SKM-1 treated with dmso at 0.1 percent for 144 hours (cell line): ENCODE measurements around the gene CNTRL.

Source experiments
- DNase-seq: peaks from one replicate; lab custom pipeline; 2025; ENCODE audit not compliant: unreplicated experiment; lab: John Stamatoyannopoulos, UW

Gene CNTRL

DNA sequence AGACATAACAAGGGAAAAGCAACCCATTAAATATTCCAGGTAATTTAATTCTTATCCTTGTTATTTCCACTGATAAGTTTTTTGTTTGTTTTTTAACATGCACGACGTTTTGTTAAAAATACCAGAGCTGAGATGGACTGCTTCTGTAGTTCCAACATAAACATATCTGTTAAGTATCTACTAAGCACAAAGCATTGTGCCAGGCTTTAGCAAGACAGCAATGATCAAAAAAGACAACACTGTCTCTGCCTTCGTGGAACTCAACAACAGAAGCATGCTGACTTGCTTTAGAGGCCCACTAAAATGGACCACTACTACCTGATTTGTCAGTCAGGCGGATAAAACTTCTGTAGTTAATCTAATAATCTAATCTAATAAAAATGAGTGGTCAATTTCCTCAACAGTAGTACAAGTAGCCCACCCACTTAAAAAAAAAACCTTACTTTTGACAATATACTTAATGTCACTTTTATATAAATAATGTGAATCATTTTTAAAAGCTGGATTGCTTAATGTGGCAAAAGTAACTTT lies 123.8 kb downstream of the CNTRL start:
- no peak for DNase-seq

- DNase-seq, result no peak
These were observed 125.2 kb downstream of the CNTRL start for GRCh38 chr9:121199921-121200320.

DNA sequence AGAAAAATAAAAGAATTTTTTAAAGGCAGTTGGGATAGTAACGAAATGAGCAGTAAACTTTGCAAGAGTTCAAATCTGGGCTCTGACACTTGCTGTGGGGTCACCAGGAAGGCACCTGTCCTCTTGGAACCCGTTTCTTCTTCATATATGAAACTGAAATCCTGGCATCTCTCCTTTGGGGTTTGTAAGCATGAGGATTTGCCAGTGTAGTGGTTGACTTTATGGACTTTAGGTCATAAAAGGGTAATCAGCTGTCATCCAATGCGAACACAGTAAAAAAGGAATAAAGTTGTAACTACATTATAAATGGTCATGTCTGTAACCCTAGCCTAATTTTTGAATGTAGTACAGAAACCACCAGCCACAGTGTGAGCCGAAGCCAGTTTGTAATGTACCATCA lies 125.6 kb downstream of the CNTRL start:
- DNase-seq, result no peak

DNA sequence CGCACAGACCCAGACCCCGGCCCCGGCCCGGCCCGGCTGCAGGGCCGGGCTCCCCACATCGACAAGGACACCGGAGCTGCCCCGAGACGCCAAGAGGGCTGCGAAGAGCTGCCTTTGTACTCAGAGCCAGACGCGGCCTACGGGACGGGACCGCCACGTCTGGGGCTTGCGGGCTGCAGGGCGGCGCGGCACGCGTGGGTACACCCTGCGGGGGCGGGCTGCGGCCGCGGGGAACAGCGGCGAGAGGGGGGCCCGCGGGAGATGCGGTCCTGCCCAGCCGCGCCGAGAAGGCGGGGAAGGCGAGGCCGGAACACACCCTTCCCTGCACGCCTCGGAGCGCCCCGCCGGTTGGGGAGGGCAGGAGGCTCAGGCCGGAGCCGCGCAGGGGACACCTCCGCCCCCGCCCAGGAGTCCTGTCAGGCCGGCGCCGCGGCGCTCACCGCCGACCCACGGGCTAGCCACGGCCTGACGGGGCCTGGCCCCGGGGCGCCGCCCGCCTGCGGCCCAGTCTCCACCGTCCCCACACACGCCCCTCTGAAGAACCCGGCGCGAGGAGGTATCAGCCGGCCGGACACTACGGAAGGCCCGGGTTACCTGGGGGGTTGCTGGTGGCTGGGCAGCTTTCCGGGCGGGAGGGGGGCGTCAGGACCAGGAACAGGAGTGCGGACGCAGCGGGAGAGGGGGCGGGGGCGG lies 126.4 kb downstream of the CNTRL start:
- DNase-seq, result peak; percentile 17

- DNase-seq, result peak; percentile 99
These were observed 127.2 kb downstream of the CNTRL start, which contains the start of gene RAB14 for GRCh38 chr9:121201738-121202533. Gene RAB14 (minus strand): TSS chr9:121201869. CDS start chr9:121193412, 8,457 bp downstream.

GRCh38 chr9:121204121-121204520 lies 129.4 kb downstream of the CNTRL start:
- no peak for DNase-seq

DNA sequence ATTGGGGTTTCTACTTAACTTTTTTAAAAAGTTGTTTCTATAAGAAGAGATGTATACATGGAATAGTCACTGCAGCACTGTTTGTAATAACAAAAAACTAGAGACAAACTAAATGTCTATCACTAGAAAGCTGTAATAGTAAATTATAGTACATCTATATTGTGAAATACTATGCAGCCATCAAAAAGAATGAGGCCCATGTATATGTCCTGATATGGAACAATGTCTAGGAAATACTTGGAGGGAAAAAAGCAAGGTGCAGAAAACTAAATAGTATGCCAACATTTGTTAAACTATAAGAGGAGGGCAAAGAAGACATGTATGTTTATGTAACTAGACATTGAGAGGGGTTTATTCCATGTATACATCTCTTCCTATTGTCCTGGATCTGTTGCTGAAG lies 129.9 kb downstream of the CNTRL start:
- DNase-seq, result no peak

DNA sequence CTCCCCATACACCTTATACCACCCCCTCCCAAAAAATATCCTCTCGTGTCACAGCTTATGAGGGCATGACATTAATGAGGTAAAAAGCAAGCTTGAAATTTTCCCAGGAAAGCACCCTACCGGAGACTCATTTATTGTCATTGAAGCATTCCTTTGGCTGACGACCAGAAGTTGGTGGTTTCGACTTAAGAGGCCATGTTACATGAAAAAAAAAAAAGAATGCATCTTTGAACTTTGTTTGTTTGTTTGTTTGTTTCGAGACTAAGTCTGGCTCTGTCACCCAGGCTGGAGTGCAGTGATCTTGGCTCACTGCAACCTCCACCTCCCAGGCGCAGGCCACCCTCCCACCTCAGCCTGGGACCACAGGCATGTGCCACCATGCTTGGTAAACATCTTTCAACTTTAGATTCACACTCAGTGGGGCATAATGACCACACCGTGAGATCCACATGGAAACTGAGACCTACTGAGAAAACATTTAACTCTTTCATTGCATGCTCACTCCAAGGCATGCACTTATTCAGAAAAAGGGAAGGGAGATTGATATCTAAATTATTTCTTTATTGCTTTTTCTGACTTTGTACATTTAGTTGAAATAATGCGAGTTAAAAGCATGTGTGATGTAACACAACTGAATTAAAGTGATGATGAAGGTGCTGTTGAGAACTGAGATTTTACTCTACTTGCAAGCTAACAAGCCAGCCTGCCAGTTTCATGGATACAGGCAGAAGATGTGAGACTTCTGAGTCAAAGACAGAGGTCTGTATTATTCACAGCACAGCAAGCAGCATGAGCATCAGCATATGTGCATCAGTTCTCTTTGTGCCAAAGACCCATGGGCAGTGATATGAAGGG lies 132.0 kb downstream of the CNTRL start:
- no peak for DNase-seq

GRCh38 chr9:121207371-121207940 lies 132.7 kb downstream of the CNTRL start:
- DNase-seq, result no peak

DNA sequence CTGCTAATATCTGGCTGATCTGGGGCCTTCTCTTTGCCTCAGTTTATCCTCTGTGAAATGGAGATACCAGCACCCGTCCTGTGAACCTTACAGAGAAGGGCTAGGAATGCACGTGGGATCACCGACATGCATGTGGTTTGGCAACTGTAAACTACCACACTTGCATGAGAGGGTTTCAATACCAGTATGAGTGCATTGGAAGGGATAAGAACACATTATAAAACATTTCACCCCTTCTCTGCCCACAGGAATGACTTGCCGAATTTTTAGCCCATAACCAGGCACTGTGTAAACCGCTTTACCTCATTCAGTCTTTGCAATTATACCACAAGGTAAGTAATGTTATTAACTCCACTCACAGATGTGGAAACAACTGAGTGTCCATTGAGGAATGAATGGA lies 135.8 kb downstream of the CNTRL start:
- DNase-seq, result no peak

- peak; percentile 80 for DNase-seq
These were observed 138.5 kb downstream of the CNTRL start for GRCh38 chr9:121213136-121213806.

- DNase-seq, result no peak
These were observed 139.2 kb downstream of the CNTRL start for GRCh38 chr9:121214005-121214404.

DNA sequence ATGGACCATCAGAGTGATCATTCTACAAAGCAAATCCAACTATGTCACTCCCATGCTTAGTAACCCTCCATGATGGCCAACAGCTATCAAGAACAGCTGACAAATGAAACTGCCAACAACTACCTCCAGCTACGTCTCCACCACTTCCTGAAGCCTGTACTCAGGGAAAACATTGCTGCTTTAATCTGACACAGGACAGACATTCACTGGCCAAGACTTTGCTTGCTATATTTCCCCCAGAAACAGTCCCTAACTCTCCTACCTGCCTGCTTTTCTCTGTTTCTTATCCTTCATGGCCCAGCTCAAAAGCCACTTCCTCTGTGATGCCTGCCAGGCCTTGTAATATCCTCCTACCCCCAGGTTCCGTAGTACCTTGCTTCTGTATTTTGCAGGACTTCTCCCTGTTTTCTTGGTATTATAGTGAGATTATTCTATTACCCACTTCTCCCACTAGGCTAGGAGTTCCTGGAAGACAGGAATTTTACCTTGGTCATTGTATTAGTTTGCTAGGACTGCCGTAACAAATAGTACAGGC lies 141.6 kb downstream of the CNTRL start:
- DNase-seq, result no peak

- no peak for DNase-seq
These were observed 143.0 kb downstream of the CNTRL start for GRCh38 chr9:121217609-121218292.

DNA sequence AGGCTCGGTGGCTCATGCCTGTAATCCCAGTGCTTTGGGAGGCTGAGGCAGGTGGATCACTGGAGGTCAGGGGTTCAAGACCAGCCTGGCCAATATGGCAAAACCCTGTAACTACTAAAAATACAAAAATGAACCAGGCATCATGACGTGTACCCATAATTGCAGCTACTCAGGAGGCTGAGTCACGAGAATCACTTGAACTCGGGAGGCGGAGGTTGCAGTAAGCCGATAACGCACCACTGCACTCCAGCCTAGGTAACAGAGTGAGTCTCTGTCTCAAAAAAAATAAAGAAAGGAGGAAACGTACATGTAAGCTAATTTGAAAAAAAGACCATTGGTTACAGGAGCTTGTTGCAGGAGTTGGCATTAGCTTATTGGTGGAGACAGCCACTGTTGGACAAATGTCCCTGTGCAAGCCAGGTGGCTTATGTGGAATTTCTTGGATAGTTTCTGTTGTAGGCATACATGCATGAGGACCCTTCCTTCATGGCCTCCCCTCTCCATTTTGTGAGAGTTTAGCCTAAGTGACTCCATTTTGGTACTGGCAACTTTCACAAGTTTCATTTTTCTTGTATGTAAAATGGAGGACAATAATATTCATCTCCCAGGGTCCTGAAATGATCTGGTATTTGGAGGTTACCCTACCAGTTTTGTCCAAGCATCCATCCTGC lies 143.7 kb downstream of the CNTRL start:
- DNase-seq, result no peak

DNA sequence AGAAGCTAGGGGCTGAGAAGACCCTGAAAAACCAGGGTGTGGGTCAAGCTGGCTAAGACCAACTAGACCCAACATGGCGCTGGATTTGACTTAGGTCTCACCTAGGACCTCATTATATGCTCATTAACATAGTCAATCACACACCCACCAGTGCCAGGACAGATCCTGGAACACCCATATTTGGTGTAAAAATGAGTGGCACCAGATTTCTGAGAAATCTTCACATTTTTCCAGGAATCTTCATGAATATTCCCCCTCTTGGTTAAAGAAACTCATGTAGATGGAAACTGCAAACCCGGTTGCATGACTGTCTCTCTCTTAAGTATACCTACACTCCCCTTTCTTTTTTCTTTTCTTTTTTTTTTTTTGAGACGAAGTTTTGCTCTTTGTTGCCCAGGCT lies 144.8 kb downstream of the CNTRL start:
- DNase-seq, result no peak

GRCh38 chr9:121220996-121221663 lies 146.4 kb downstream of the CNTRL start:
- no peak for DNase-seq

GRCh38 chr9:121221664-121222055 lies 146.9 kb downstream of the CNTRL start:
- no peak for DNase-seq
